ENCODE data around the gene ASIC4.

- TF ChIP-seq YY1 (IDR thresholded peaks at IDR 0.05; ENCODE audit: insufficient read depth, insufficient read length), result no peak
- no peak for TF ChIP-seq SUZ12 (IDR thresholded peaks at IDR 0.05; ENCODE audit: extremely low read depth, insufficient read depth, insufficient read length)
Measured at GRCh38 chr2:219493086-219493485, 21.2 kb upstream of the ASIC4 start.

All from NT2/D1 (cell line).